ENCODE data around the gene HIPK4.

GRCh38 chr19:40360708-40361241 is 29.2 kb downstream of the HIPK4 start:
- TF ChIP-seq CTCF (IDR thresholded peaks at IDR 0.05) = no peak
- TF ChIP-seq EZH2phosphoT487 (IDR thresholded peaks at IDR 0.05) = no peak
- TF ChIP-seq EZH2 (IDR thresholded peaks at IDR 0.05) = no peak

Measured in neural progenitor cell (in vitro differentiated cells).